ENCODE results near the gene NCAPD2.
"Not testable (repeated sequence)": the region's sequence is repeated elsewhere in the genome, so short reads cannot be mapped to it uniquely, and the experiment has no call there.

The NCAPD2 gene

DNA sequence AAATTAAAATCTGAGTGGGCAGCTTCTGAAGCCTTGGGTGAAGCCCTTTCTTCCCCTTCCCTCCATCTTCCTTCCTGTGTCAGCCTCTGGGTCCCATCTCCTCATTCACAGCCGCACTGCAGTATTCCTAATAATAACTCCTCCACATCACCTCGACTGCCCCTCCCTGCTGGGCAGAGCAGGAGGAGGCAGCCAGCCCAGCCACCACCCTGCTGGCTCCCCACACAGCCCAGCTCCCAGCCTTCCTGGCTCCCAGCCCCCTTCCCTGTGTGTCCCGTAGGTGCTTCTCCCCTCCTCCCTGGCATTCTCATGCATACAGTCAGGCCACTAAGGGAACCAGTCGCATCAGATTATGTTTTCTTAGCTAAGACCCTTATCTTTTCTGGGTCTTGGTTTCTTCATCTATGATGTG lies 58.2 kb downstream of the NCAPD2 start:
- DNase-seq = no peak

DNA sequence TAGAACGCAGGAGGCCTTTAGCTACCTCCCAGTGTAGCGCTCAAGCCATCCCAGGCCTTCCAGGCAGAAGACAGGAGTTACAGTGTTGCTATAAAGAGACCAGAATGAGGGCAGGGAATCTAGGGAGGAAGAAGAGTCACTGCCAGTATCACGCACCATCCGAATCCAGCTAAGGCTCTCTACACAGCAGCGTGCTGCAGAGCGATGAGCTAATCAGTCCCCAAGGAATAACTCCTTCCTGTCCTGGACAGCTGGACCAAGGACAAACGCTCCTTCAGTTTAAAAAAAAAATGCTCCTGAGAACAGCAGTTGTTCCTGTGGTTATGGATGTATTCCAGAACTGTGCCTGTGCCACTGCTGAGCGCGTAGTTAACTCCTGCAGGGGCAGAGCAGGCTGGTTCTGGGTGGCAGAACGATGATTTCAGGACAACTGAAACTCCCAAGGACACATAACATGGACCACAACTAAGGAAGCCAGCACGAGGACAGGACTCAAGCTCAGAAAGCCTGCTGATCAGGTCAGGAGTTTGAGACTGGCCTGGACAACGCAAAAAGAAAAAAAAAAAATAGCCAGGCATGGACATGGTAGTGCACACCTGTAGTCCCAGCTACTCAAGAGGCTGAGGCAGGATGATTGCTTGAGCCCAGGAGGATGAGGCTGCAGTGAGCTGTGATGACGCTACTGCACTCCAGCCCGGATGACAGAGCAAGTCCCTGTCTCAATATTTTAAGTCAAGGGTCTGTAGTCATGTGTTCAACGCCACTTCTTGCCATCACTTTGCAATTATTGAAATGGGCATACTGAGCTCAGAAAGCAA lies 59.4 kb downstream of the NCAPD2 start:
- DNase-seq = no peak

DNA sequence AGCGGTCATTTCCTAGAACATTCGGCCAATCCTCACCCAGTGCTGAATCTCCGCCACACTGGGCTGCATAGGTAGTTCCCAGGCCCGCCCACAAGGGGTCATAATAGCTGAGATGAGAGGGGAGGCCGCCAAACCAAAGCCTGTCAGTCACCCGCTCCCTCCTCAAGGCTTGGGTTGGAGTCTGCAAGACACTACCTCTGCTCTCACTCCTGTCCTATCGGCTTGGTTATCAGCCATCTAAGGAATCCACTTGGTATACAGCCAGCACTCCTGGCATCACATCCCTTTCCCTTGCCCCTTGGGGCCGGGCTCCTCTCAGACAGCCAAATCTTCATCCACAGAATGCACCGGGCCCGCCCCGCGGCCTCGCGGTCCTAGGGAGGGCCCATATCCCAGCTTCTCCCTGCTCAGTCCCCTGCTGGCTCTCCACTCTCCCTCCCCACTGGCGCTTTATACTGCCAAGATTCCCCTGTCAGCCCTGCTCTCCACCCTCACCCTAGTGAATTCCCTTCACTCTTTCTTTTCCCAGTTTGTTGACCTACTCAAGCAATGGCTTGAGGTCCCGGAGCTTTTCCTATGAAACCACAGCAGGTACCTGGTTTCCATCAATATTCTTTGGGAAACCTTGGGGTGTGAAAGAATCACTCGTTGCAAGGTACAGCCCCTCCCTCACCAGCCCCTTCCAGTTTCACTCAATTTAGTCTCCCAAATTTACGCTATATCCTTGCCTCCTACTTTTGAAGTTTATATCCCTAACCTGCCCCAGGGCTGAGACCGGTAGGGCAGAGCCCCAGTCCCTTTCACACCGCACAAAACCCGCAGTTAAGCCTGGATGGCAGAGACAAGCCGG lies 60.5 kb downstream of the NCAPD2 start:
- DNase-seq = peak; percentile 47

DNA sequence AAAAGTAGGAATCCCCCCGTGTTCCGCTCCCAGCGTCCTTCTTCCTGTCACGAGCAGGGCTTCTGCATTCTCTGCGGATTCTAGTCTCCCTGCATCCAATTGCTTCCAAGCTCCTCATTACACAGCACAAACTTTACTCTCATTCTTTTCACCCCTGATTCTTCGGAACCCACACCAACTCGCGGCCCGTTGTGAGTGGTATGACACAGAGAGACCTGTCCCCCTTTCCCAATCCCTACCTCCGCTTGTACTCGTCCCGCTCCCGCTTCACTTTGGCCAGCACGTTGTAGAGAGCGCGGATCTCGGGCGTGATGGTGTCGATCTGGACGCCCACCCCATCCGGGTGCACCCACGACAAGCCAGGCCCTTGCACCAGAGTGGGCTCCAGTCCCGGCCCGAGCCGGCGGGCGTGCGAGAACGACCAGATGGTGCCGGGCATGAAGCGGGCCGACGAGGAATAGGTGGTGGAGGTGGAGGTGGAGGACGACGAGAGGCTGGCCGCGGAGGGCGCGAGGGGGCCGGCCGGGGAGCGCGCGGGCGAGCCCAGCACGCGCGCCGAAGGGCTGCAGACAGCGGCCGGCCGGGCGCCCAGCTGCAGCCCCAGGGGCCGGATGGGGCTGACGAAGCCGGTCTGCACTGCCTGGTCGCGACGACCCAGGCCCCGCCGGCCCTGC lies 61.3 kb downstream of the NCAPD2 start:
- DNase-seq = no peak

DNA sequence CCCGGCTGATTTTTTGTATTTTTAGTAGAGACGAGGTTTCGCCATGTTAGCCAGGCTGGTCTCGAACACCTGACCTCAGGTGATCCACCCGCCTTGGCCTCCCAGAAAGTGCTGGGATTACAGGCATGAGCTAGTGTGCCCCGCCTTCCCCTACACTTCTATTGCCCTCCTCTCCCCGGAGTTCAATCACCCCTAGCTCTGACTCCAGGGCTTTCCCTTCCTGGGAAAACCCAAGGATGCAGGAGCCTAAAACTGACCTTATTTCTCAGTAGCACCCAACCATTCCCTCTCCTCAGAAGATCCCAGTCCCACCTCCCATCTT lies 62.6 kb downstream of the NCAPD2 start:
- not testable (repeated sequence) for DNase-seq

DNA sequence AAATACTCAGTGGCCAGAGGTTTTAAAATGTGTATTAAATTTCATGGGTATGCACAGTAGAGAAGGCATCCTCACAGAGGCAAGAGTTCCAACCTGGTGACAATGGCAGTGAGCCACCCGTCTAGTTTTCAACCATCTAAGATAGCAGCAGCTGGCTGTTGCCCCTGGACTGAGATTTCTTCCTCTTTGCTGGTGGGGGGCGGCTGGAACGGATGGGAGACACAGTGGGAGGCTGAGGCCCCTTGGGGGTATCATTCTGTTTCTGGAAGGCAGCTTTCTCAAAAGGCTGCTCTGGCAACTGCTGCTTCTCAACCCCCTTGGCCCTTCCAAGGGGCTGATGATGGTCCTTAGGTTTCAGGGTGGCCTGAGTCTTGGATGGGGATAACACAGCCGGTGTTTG lies 63.0 kb downstream of the NCAPD2 start:
- no peak for DNase-seq

GRCh38 chr12:6558014-6558760 lies 64.3 kb downstream of the NCAPD2 start:
- not testable (repeated sequence) for DNase-seq

- no peak for DNase-seq
Measured at GRCh38 chr12:6559500-6559899, 65.6 kb downstream of the NCAPD2 start.

- DNase-seq = no peak
Measured at GRCh38 chr12:6560501-6561205, 66.8 kb downstream of the NCAPD2 start.

DNA sequence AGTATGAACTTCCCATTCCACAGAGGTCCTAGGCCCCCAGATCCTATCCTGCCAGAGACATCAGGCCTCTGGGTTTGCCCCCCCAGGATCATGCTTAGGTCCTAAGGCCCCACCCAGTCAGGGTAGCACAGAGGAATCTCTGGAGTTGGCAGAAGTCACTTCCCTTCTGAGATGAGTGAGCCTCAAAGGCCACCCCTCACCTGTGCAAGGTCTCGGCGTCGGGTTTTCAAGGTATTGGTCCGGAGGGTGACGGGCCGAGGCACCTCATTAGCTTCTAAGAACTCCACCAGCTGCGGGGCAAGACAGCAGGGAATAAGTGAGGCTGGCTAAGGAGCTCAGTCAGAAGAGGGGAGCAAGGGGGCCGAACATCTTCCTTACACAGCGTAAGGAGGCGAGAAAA lies 69.0 kb downstream of the NCAPD2 start:
- DNase-seq = no peak

DNA sequence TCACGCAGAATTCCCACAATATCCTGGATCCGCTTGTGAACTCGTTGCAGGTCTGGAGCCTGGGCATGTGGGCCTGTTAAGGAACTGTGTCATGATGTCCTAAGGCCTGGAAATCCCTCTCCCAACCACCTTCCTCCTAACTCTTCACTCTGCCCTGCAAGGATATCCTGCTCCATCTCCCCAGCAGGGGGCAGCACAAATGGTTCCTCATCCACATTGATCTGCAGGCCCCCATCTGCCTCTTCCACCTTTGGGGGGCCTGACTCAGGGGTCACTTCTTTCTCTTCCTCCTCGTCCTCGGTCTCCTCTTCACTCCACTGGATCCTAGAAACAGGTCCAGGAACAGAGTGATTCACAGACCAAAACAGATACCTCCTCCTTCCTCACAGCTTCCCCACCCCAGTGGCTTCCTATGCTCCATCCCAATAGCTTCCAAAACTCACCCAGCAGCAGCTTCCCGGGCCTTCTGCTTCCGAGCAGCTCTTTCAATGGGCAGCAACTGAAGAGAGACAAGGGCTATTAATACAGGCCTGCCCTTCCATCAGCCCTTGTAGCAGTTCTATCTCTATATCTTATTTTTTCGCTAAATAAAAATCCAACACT lies 69.6 kb downstream of the NCAPD2 start:
- peak; percentile 47 for DNase-seq

GRCh38 chr12:6567112-6567670 lies 73.3 kb downstream of the NCAPD2 start:
- no peak for DNase-seq

GRCh38 chr12:6569312-6569711 lies 75.4 kb downstream of the NCAPD2 start:
- no peak for DNase-seq

DNA sequence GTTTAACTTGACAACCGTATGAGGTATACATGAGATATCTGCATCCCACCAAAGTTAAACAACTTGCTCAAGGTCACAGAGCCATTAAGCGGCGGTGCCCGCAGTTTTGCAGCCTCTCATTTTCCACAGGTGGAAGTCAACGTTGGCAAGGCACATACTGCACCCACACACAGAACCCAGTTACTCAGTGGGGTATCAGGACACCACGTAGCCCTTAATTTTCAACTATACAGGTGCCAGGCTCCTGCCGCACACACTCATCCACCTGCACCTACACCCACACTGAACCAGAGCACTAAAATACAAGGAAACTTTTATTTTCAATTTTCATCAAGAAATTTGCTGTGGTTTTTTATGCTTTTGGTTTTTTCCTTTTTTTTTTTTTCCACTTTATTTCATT lies 75.9 kb downstream of the NCAPD2 start:
- DNase-seq = no peak

GRCh38 chr12:6570264-6570887 lies 76.5 kb downstream of the NCAPD2 start:
- DNase-seq = no peak

DNA sequence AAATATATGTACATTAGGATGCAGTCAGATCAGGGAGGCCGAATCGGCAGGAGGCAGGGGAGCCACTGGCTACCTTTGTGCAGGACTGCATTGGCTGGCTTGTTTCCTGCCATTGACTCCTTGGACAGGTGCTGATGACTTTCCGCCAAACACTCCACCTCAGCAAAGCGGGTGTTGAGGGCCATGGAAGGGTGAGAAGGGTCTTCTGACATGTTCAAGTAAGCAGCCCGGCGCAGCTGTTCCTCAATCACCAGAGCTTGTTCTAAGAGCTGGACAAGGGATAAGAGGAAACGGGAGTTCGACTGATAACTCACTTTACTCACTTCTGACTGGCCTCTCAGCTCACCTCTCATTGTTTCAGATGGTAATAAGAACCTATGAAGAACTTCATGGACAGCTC lies 79.1 kb downstream of the NCAPD2 start:
- no peak for DNase-seq

DNA sequence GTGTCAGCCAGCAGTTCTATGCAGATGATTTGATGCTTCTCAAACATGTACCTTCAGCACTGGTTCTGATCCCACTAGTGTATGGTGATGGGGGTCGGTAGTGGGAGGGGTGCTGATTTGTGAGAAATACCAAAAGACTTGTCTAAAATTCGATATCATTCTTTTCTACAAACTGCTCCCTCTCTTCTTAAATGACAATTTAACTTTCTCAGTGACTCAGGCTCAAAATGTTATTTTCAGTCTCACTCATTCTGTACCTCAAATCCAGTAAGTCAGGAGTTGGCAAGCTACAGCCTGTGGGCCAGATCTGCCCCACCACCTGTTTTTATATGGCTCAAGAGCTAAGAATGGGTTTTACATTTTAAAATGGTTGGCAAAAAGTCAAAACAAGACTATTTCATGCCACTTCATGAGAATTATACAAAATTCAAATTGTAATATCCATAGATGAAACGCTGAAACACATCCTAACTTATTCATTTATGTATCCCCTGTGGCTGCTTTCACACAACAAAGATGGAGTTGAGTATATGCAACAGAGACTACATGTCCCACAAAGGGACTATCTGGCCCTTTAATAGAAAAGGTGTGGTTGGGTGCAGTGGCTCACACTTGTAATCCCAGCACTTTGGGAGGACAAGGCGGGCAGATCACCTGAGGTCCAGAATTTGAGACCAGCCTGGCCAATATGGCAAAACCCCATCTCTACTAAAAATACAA lies 80.8 kb downstream of the NCAPD2 start:
- DNase-seq = no peak

GRCh38 chr12:6575648-6576047 lies 81.7 kb downstream of the NCAPD2 start:
- no peak for DNase-seq

Measured in activated CD4-positive, alpha-beta T cell treated with anti-CD3 and anti-CD28 coated beads for 1 hour (primary cell).